HG02571 (cell line): Measurements from ENCODE around the gene DLGAP1.
"Not testable (repeated sequence)": the region's sequence is repeated elsewhere in the genome, so short reads cannot be mapped to it uniquely, and the experiment has no call there.

Experiments
- ATAC-seq: cut with Tn5 transposase; IDR thresholded peaks from one replicate; pipeline ENCODE4 v1.9.1; 2021; ENCODE audit warnings: mild to moderate bottlenecking, moderate library complexity; ENCODE audit not compliant: unreplicated experiment

DLGAP1 gene

GRCh38 chr18:4455113-4455811 is at the start of gene DLGAP1:
Gene DLGAP1 (minus strand): TSS chr18:4455307.
- peak; percentile 70 for ATAC-seq

- not testable (repeated sequence) for ATAC-seq
Measured at GRCh38 chr18:4494703-4495284, 39.7 kb upstream of the DLGAP1 start.

- ATAC-seq, result no peak
Measured at GRCh38 chr18:4468511-4468910, 13.4 kb upstream of the DLGAP1 start.

GRCh38 chr18:4454537-4455112 is 482 bp downstream of the DLGAP1 start:
- ATAC-seq, result peak; percentile 3

- ATAC-seq, result no peak
Measured at GRCh38 chr18:4453874-4454536, 1.1 kb downstream of the DLGAP1 start.

GRCh38 chr18:4453567-4453873 is 1.6 kb downstream of the DLGAP1 start:
- ATAC-seq, result no peak

GRCh38 chr18:4450065-4450658 is 4.9 kb downstream of the DLGAP1 start:
- ATAC-seq, result no peak

GRCh38 chr18:4445902-4446301 is 9.2 kb downstream of the DLGAP1 start:
- ATAC-seq, result no peak

- ATAC-seq, result no peak
Measured at GRCh38 chr18:4444306-4444705, 10.8 kb downstream of the DLGAP1 start.

- no peak for ATAC-seq
Measured at GRCh38 chr18:4441098-4441497, 14.0 kb downstream of the DLGAP1 start.

GRCh38 chr18:4438938-4439337 is 16.2 kb downstream of the DLGAP1 start:
- no peak for ATAC-seq

- ATAC-seq, result no peak
Measured at GRCh38 chr18:4433717-4434116, 21.4 kb downstream of the DLGAP1 start.

- ATAC-seq, result no peak
Measured at GRCh38 chr18:4430836-4431235, 24.3 kb downstream of the DLGAP1 start.

GRCh38 chr18:4417714-4418113 is 37.4 kb downstream of the DLGAP1 start:
- no peak for ATAC-seq

- ATAC-seq, result no peak
Measured at GRCh38 chr18:4416976-4417375, 38.1 kb downstream of the DLGAP1 start.

GRCh38 chr18:4412286-4412685 is 42.8 kb downstream of the DLGAP1 start:
- ATAC-seq, result no peak

GRCh38 chr18:4406856-4407255 is 48.3 kb downstream of the DLGAP1 start:
- ATAC-seq, result no peak

GRCh38 chr18:4405965-4406364 is 49.1 kb downstream of the DLGAP1 start:
- ATAC-seq, result no peak

- no peak for ATAC-seq
Measured at GRCh38 chr18:4403836-4404235, 51.3 kb downstream of the DLGAP1 start.

- ATAC-seq, result no peak
Measured at GRCh38 chr18:4400911-4401310, 54.2 kb downstream of the DLGAP1 start.

GRCh38 chr18:4399929-4400328 is 55.2 kb downstream of the DLGAP1 start:
- ATAC-seq, result no peak

GRCh38 chr18:4394700-4395099 is 60.4 kb downstream of the DLGAP1 start:
- ATAC-seq, result no peak
